H1 (cell line): Measurements from ENCODE around the gene ABTB1. TPM values are rescaled to one million over a fixed set of nuclear protein-coding genes. Genes with fewer than 3 reads are reported as not detected.

Source experiments
- CTCF ChIA-PET: fragments of 300-600 bp; sonication (Branson Sonifier 250); formaldehyde crosslinking; loops from one replicate; lab custom pipeline; 2021; ENCODE audit not compliant: partially characterized antibody; lab: Charles Lee
- POLR2A ChIA-PET: fragments of 300-600 bp; sonication (Branson Sonifier 250); formaldehyde crosslinking; loops from one replicate; lab custom pipeline; 2021; ENCODE audit warnings: inconsistent platforms; ENCODE audit not compliant: partially characterized antibody; lab: Charles Lee
- DNase-seq, 2 experiments: peaks; one replicate each; pipeline versions ENCODE4 v3.0.0 to v3.0.0-alpha.2; 2010 to 2022; ENCODE audit warnings: low spot score in 2 of 2, low read depth in 1 of 2, mixed read lengths in 1 of 2
- FAIRE-seq: peaks from 2 replicates; lab custom pipeline; 2011; peaks lifted over from hg19 to GRCh38; lab: Jason Lieb, UNC
- H2AFZ ChIP-seq: 2 replicates; pipeline ENCODE4 v1.8.1; 2012; ENCODE audit warnings: low read length, inconsistent platforms
- H2AK5ac ChIP-seq: 2 replicates; pipeline ENCODE4 v1.6.1; 2013; ENCODE audit warnings: low read depth, low read length
- H2BK120ac ChIP-seq: replicated peaks from 2 replicates; pipeline ENCODE3; 2013; ENCODE audit warnings: low read depth, low read length, inconsistent platforms
- H2BK12ac ChIP-seq: 2 replicates; pipeline ENCODE4 v1.6.1; 2013; ENCODE audit warnings: low read depth, low read length
- H2BK15ac ChIP-seq: 2 replicates; pipeline ENCODE4 v1.6.1; 2013; ENCODE audit warnings: low read length
- H2BK20ac ChIP-seq: 2 replicates; pipeline ENCODE4 v1.6.1; 2013; ENCODE audit warnings: low read length
- H2BK5ac ChIP-seq: 2 replicates; pipeline ENCODE4 v1.6.1; 2013; ENCODE audit warnings: low read depth, low read length
- H3K14ac ChIP-seq: 2 replicates; pipeline ENCODE4 v1.6.1; 2013; ENCODE audit warnings: inconsistent platforms; ENCODE audit not compliant: insufficient read length
- H3K18ac ChIP-seq: 2 replicates; pipeline ENCODE4 v1.6.1; 2013; ENCODE audit warnings: low read length; ENCODE audit errors: extremely low read depth
- H3K23ac ChIP-seq: 2 replicates; pipeline ENCODE4 v1.6.1; 2013; ENCODE audit warnings: inconsistent platforms; ENCODE audit not compliant: insufficient read length
- H3K23me2 ChIP-seq: 2 replicates; pipeline ENCODE4 v1.6.1; 2013; ENCODE audit warnings: low read depth, low read length
- H3K27ac ChIP-seq: 2 replicates; pipeline ENCODE4 v1.6.1; 2011; ENCODE audit warnings: low read depth, low read length, inconsistent platforms
- H3K27me3 ChIP-seq, 4 experiments: replicated peaks in 1 of 4; 1 replicate in 1 of 4; 2 replicates in 3 of 4; pipeline versions ENCODE4 v1.6.1 to v1.8.1; 2011 to 2013; ENCODE audit warnings: low read length in 3 of 4, mild to moderate bottlenecking in 3 of 4, inconsistent platforms in 2 of 4, mixed read lengths in 2 of 4, moderate library complexity in 1 of 4; ENCODE audit not compliant: control insufficient read depth in 3 of 4, insufficient read depth in 3 of 4; ENCODE audit errors: extremely low read depth in 1 of 4
- H3K36me3 ChIP-seq, 4 experiments: 2 replicates each; pipeline versions ENCODE4 v1.6.1 to v1.8.1; 2011 to 2013; ENCODE audit warnings: mild to moderate bottlenecking in 4 of 4, low read length in 3 of 4, moderate library complexity in 2 of 4, control low read depth in 1 of 4, inconsistent platforms in 1 of 4; ENCODE audit not compliant: insufficient read depth in 4 of 4, control insufficient read depth in 2 of 4
- H3K4ac ChIP-seq: replicated peaks from 2 replicates; pipeline ENCODE3; 2013; ENCODE audit warnings: low read length, low read depth, mixed read lengths, inconsistent platforms; ENCODE audit not compliant: insufficient read length
- H3K4me1 ChIP-seq, 4 experiments: replicated peaks in 1 of 4; 1 replicate in 1 of 4; 2 replicates in 3 of 4; pipeline versions ENCODE4 v1.6.1 to v1.8.1; 2011 to 2013; ENCODE audit warnings: low read length in 3 of 4, inconsistent platforms in 2 of 4, mixed read lengths in 1 of 4; ENCODE audit not compliant: insufficient read depth in 4 of 4, control insufficient read depth in 3 of 4
- H3K4me2 ChIP-seq, 2 experiments: 2 replicates each; pipeline versions ENCODE4 v1.6.1 to v1.8.1; 2011 to 2013; ENCODE audit warnings: low read depth in 2 of 2, low read length in 2 of 2, control low read depth in 1 of 2, inconsistent platforms in 1 of 2, mild to moderate bottlenecking in 1 of 2; ENCODE audit not compliant: insufficient read depth in 1 of 2
- H3K4me3 ChIP-seq, 4 experiments: fragments of 200-600, 300-600 bp in 1 of 4; sonication (generic), shearing (Covaris generic), sonication (Bioruptor Twin) in 1 of 4; 2 replicates each; pipeline versions ENCODE4 v1.5.1 to v1.8.1; 2011 to 2016; ENCODE audit warnings: low read length in 4 of 4, low read depth in 3 of 4, control low read depth in 2 of 4, inconsistent platforms in 2 of 4, mild to moderate bottlenecking in 2 of 4, mixed read lengths in 1 of 4, moderate library complexity in 1 of 4; ENCODE audit not compliant: insufficient read depth in 2 of 4; ENCODE audit errors: extremely low read depth in 1 of 4
- H3K56ac ChIP-seq: replicated peaks from 2 replicates; pipeline ENCODE3; 2013; ENCODE audit warnings: low read depth, mild to moderate bottlenecking, mixed read lengths, low read length, inconsistent platforms; ENCODE audit not compliant: insufficient read length
- H3K79me1 ChIP-seq: 2 replicates; pipeline ENCODE4 v1.6.1; 2013; ENCODE audit warnings: low read depth, low read length, control low read depth
- H3K79me2 ChIP-seq, 2 experiments: 2 replicates each; pipeline versions ENCODE4 v1.6.1 to v1.8.1; 2012 to 2013; ENCODE audit warnings: low read length in 2 of 2, mild to moderate bottlenecking in 2 of 2, inconsistent platforms in 1 of 2; ENCODE audit not compliant: insufficient read depth in 2 of 2, control insufficient read depth in 1 of 2
- H3K9ac ChIP-seq, 4 experiments: replicated peaks in 1 of 4; 1 replicate in 1 of 4; 2 replicates in 3 of 4; pipeline versions ENCODE4 v1.6.1 to v1.8.1; 2011 to 2013; ENCODE audit warnings: low read depth in 3 of 4, low read length in 3 of 4, control low read depth in 2 of 4, mild to moderate bottlenecking in 2 of 4, moderate library complexity in 2 of 4, inconsistent platforms in 1 of 4; ENCODE audit errors: extremely low read depth in 1 of 4
- H3K9me3 ChIP-seq, 2 experiments: 2 replicates each; pipeline versions ENCODE4 v1.6.1 to v1.8.1; 2012 to 2013; ENCODE audit warnings: mild to moderate bottlenecking in 2 of 2, moderate library complexity in 2 of 2, control low read depth in 1 of 2, inconsistent platforms in 1 of 2, low read depth in 1 of 2, low read length in 1 of 2, mixed read lengths in 1 of 2; ENCODE audit not compliant: insufficient read depth in 2 of 2
- H4K20me1 ChIP-seq, 2 experiments: replicated peaks in 1 of 2; 2 replicates each; pipeline versions ENCODE3 to v1.8.1; 2011 to 2013; ENCODE audit warnings: inconsistent platforms in 2 of 2, low read length in 2 of 2, mild to moderate bottlenecking in 1 of 2; ENCODE audit not compliant: insufficient read depth in 2 of 2, control insufficient read depth in 1 of 2
- H4K5ac ChIP-seq: 2 replicates; pipeline ENCODE4 v1.6.1; 2013; ENCODE audit warnings: low read length, low read depth, mixed read lengths, inconsistent platforms; ENCODE audit not compliant: insufficient read length
- H4K8ac ChIP-seq: 2 replicates; pipeline ENCODE4 v1.8.0; 2013; ENCODE audit warnings: mild to moderate bottlenecking, moderate library complexity, low read length, inconsistent platforms; ENCODE audit not compliant: insufficient read depth; ENCODE audit errors: extremely low read depth
- H4K91ac ChIP-seq: replicated peaks from 2 replicates; pipeline ENCODE3; 2013; ENCODE audit warnings: low read length, mixed read lengths, inconsistent platforms; ENCODE audit not compliant: insufficient read length
- CBX8 ChIP-seq: fragments of 300-800, 300-1000 bp; sonication (generic); IDR thresholded peaks from 2 replicates; pipeline ENCODE4 v1.7.1; 2016; ENCODE audit warnings: low read depth, low read length, borderline replicate concordance
- E2F6 ChIP-seq: IDR thresholded peaks from 2 replicates; pipeline ENCODE4 v1.6.1; 2012; ENCODE audit warnings: inconsistent platforms
- KDM5A ChIP-seq: fragments of 200-600 bp; IDR thresholded peaks from 2 replicates; pipeline ENCODE4 v1.7.1; 2012; ENCODE audit warnings: mild to moderate bottlenecking, low read length, inconsistent platforms, mixed read lengths
- NANOG ChIP-seq: IDR thresholded peaks from 2 replicates; pipeline ENCODE4 v1.6.1; 2011; ENCODE audit warnings: low read length, low read depth, mild to moderate bottlenecking, inconsistent platforms; ENCODE audit not compliant: insufficient read depth, poor library complexity, severe bottlenecking
- RNF2 ChIP-seq: fragments of 200-900, 300-1000 bp; sonication (generic); IDR thresholded peaks from 2 replicates; pipeline ENCODE4 v1.7.1; 2016; ENCODE audit warnings: borderline replicate concordance, low read depth, mild to moderate bottlenecking, antibody characterized with exemption, low read length; ENCODE audit not compliant: poor library complexity, severe bottlenecking; ENCODE audit errors: missing control alignments
- WGBS, 2 experiments: shearing (Covaris generic) in 1 of 2; methylation state at CpG; one replicate each; pipeline versions ENCODE4 v1.1.6 to v1.1.7; 2013 to 2015; ENCODE audit warnings: low lambda C conversion rate in 2 of 2, mixed read lengths in 2 of 2, inconsistent platforms in 1 of 2, low coverage in 1 of 2, missing lambda C conversion rate in 1 of 2; ENCODE audit not compliant: insufficient replicate concordance in 2 of 2, insufficient coverage in 1 of 2, insufficient read length in 1 of 2; ENCODE audit errors: extremely low coverage in 1 of 2, missing lambda C conversion rate in 1 of 2; 5-methylcytosine and 5-hydroxymethylcytosine counted together
- polyA plus RNA-seq, 7 experiments: library from polyadenylated mRNA; depleted of rRNA in 3 of 7; stranded (reverse) in 5 of 7; unstranded in 2 of 7; fragments of >200 nt in 5 of 7; fragments of 200-250 nt in 2 of 7; gene quantifications; 1 replicate in 5 of 7; 2 replicates in 1 of 7; 4 replicates in 1 of 7; pipeline versions ENCODE4 v1.2.1 to v1.2.3, GENCODE V29; 2011 to 2013; ENCODE audit warnings: missing spikeins in 2 of 7, mixed read lengths in 2 of 7
- total RNA-seq: library from RNA; stranded (reverse); fragmentation: NEBNext Ultra II Directional; extraction: Animal tissue kit (Norgen Biotek cat#: 25700); gene quantifications from 2 replicates; pipeline ENCODE4 v1.2.1, GENCODE V29; 2021

The ABTB1 gene
- total and polyA plus RNA-seq, 2 of the 8 experiments (the other 6 are each of a cell fraction or from before 2014, with no cell fraction given), result 7.1 to 9.4 TPM

- TF ChIP-seq RNF2 (no peak), E2F6 (no peak), NANOG (no peak), KDM5A (no peak), CBX8 (no peak)
- no peak overlapping the region for H3K27ac ChIP-seq
- H2BK20ac ChIP-seq, result peak overlapping the region; percentile 66; the same call in 1 of the 2 replicates
- no peak overlapping the region for H3K23ac ChIP-seq
- H2BK120ac ChIP-seq, result no peak overlapping the region
- H2BK15ac ChIP-seq, result no peak overlapping the region
- peak overlapping the region; percentile 1; the same call in 1 of the 2 replicates for H2BK12ac ChIP-seq
- FAIRE-seq (no peak), DNase-seq (no peak)
- H3K79me1 ChIP-seq, result no peaks in the 10 kb centered on the region; the same call in 1 of the 2 replicates
- no peaks in the 10 kb centered on the region for H3K23me2 ChIP-seq
- no peaks in the 10 kb centered on the region for H3K36me3 ChIP-seq
- H3K18ac ChIP-seq, result no peak overlapping the region
- peaks cover 0 to 7% (median 2%) of the 10 kb centered on the region in 4 experiments; a peak in 3 of 7 replicates for H3K4me1 ChIP-seq
- ChIA-PET CTCF (interaction anchor here (0.8 to 10.2 kb wide), 6 partner anchors 10 to 186 kb away, joined by 3 to 104 read pairs (median 8); no protein-coding TSS in a partner anchor), POLR2A (no interaction called here)
- H3K14ac ChIP-seq, result no peak overlapping the region
- no peak overlapping the region for H2AK5ac ChIP-seq
- H3K79me2 ChIP-seq, result no peaks in the 10 kb centered on the region
- no peak overlapping the region for H2AFZ ChIP-seq
- H3K9ac ChIP-seq, result no peak overlapping the region
- H4K8ac ChIP-seq, result no peak overlapping the region
- no peak overlapping the region for H3K56ac ChIP-seq
- no peak overlapping the region for H3K4me3 ChIP-seq
- peak overlapping the region; percentile 8 for H4K91ac ChIP-seq
- H3K4ac ChIP-seq, result no peak overlapping the region
- H2BK5ac ChIP-seq, result peak overlapping the region; percentile 15; the same call in 1 of the 2 replicates
- peaks cover 0 to 1% of the 10 kb centered on the region in 2 experiments for H4K20me1 ChIP-seq
- no peaks in the 10 kb centered on the region for H3K27me3 ChIP-seq
- WGBS, 2 experiments, result 84% methylated on average over 7 of the region's 8 CpGs; no CpG with 5 or more reads in 1 of the 2 experiments
- no peak overlapping the region for H4K5ac ChIP-seq
- no peaks in the 10 kb centered on the region for H3K9me3 ChIP-seq
- H3K4me2 ChIP-seq, result no peak overlapping the region
Measured at GRCh38 chr3:127645371-127646015, 27.3 kb upstream of the ABTB1 start.
